OCI-LY1 (cell line): Measurements from ENCODE around the gene NDUFA11.

ENCODE experiments used
- CTCF ChIP-seq: fragments of 200-600 bp; sonication (generic), shearing (Covaris generic); IDR thresholded peaks from 2 replicates; pipeline ENCODE4 v1.5.1; 2017; ENCODE audit warnings: mild to moderate bottlenecking, antibody characterized with exemption, low read length, moderate library complexity, mixed read lengths
- EZH2 ChIP-seq: fragments of 200-600 bp; sonication (generic), shearing (Covaris generic); IDR thresholded peaks from 2 replicates; pipeline ENCODE4 v1.8.0; 2017; ENCODE audit warnings: borderline replicate concordance, mixed run types, mild to moderate bottlenecking, antibody characterized with exemption, low read length, moderate library complexity, mixed read lengths

DNA sequence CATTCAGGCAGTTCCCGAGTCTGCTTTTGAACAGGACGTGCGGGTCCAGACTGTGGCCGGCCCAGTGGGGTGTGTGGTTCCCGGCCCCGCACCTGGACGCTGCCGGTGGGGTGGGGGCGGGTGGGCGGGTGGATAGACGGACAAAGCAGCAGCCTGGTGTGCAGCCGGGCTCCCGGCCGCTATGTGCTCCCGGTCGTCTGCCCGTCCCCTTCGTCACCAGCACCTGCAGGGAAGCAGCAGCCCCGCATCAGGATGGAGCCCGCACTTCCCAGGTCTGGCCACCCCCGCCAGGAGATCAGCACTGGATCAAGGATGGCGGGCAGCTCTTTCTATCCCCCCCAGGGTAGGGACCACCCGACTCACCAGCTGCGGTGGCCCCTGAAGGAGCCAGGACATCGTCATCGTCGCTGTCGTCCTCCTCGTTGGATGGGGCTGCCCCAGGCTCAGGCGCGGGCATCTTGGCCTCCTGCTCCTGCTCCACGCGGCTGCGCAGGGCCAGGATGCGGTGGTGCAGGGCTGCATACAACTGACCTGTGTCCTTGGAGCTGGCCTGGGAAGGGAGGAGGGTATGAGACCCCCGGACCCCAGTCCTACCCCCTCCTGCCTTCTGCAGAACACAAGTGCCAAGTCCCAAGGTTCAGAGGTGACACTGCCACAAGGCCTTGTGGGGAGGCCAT is 14.0 kb upstream of the NDUFA11 start:
- TF ChIP-seq CTCF (no peak), EZH2 (no peak)
